Neural progenitor cell (in vitro differentiated cells): Measurements from ENCODE around the gene TRPV2. TPM values are rescaled to one million over a fixed set of nuclear protein-coding genes. Genes with fewer than 3 reads are reported as not detected.

ENCODE experiments used
- DNase-seq: peaks from one replicate; pipeline ENCODE4 v3.0.0-alpha.2; 2016; ENCODE audit warnings: low spot score
- H2AFZ ChIP-seq: fragments of 200-600 bp; sonication (generic); replicated peaks from 2 replicates; pipeline ENCODE4 v1.6.1; 2016; ENCODE audit warnings: antibody characterized with exemption
- H3F3A ChIP-seq: fragments of 200-600 bp; sonication (generic); 2 replicates; pipeline ENCODE4 v1.6.1; 2016; ENCODE audit warnings: antibody characterized with exemption, low read depth
- H3K27ac ChIP-seq: fragments of 200-600 bp; sonication (generic); 2 replicates; pipeline ENCODE4 v1.5.1; 2016; ENCODE audit warnings: mild to moderate bottlenecking
- H3K27me3 ChIP-seq: fragments of 200-600 bp; sonication (generic); 2 replicates; pipeline ENCODE4 v1.6.1; 2016; ENCODE audit warnings: mild to moderate bottlenecking, moderate library complexity
- H3K36me3 ChIP-seq: fragments of 200-600 bp; sonication (generic); 2 replicates; pipeline ENCODE4 v1.5.1; 2016
- H3K4me1 ChIP-seq: fragments of 200-600 bp; sonication (generic); 2 replicates; pipeline ENCODE4 v1.6.1; 2016; ENCODE audit warnings: mixed run types
- H3K4me2 ChIP-seq: fragments of 200-600 bp; sonication (generic); 2 replicates; pipeline ENCODE4 v1.6.1; 2016
- H3K4me3 ChIP-seq: fragments of 200-600 bp; sonication (generic); 2 replicates; pipeline ENCODE4 v1.5.1; 2016
- H3K79me2 ChIP-seq: fragments of 200-600 bp; sonication (generic); 2 replicates; pipeline ENCODE4 v1.6.1; 2016; ENCODE audit warnings: low read depth
- H3K9ac ChIP-seq: fragments of 200-600 bp; sonication (generic); 2 replicates; pipeline ENCODE4 v1.6.1; 2016
- H3K9me3 ChIP-seq: fragments of 200-600 bp; sonication (generic); 2 replicates; pipeline ENCODE4 v1.5.1; 2016; ENCODE audit warnings: low read depth
- H4K20me1 ChIP-seq: fragments of 200-600 bp; sonication (generic); 2 replicates; pipeline ENCODE4 v1.6.1; 2016; ENCODE audit warnings: low read depth
- H3K27ac Mint-ChIP-seq: 3 replicates; pipeline ENCODE4 v1.8.0; 2021; ENCODE audit warnings: mixed read lengths
- H3K27me3 Mint-ChIP-seq: 2 replicates; pipeline ENCODE4 v1.8.0; 2022; ENCODE audit warnings: low read depth, mild to moderate bottlenecking, inconsistent platforms, moderate library complexity, mixed read lengths; ENCODE audit not compliant: insufficient read depth
- H3K36me3 Mint-ChIP-seq: 3 replicates; pipeline ENCODE4 v1.8.0; 2021; ENCODE audit warnings: mixed read lengths
- H3K4me1 Mint-ChIP-seq: 3 replicates; pipeline ENCODE4 v1.8.0; 2021; ENCODE audit warnings: mixed read lengths
- H3K4me3 Mint-ChIP-seq: 3 replicates; pipeline ENCODE4 v1.8.0; 2021; ENCODE audit warnings: mild to moderate bottlenecking, moderate library complexity, mixed read lengths
- H3K9me3 Mint-ChIP-seq: 3 replicates; pipeline ENCODE4 v1.8.0; 2020; ENCODE audit warnings: mixed read lengths
- EZH2 ChIP-seq: fragments of 200-600 bp; sonication (generic); IDR thresholded peaks from 2 replicates; pipeline ENCODE4 v1.6.1; 2017; ENCODE audit warnings: antibody characterized with exemption, mild to moderate bottlenecking, moderate library complexity
- EZH2phosphoT487 ChIP-seq: fragments of 200-600 bp; sonication (generic); IDR thresholded peaks from 2 replicates; pipeline ENCODE4 v1.6.1; 2017; ENCODE audit warnings: antibody characterized with exemption
- total RNA-seq: library from RNA; depleted of rRNA; stranded (reverse); fragments of >200 nt; gene quantifications from 2 replicates; pipeline ENCODE4 v1.2.3, GENCODE V29; 2015; ENCODE audit warnings: low replicate concordance
- TF ChIP-seq, protein P1 (sequence below): fragments of 200-600 bp; sonication (generic); IDR thresholded peaks from 2 replicates; pipeline ENCODE4 v1.5.1; 2017; ENCODE audit warnings: antibody characterized with exemption, mild to moderate bottlenecking

Gene TRPV2
- total RNA-seq, 1 donor from 2014 or later = 0.49 TPM

DNA sequence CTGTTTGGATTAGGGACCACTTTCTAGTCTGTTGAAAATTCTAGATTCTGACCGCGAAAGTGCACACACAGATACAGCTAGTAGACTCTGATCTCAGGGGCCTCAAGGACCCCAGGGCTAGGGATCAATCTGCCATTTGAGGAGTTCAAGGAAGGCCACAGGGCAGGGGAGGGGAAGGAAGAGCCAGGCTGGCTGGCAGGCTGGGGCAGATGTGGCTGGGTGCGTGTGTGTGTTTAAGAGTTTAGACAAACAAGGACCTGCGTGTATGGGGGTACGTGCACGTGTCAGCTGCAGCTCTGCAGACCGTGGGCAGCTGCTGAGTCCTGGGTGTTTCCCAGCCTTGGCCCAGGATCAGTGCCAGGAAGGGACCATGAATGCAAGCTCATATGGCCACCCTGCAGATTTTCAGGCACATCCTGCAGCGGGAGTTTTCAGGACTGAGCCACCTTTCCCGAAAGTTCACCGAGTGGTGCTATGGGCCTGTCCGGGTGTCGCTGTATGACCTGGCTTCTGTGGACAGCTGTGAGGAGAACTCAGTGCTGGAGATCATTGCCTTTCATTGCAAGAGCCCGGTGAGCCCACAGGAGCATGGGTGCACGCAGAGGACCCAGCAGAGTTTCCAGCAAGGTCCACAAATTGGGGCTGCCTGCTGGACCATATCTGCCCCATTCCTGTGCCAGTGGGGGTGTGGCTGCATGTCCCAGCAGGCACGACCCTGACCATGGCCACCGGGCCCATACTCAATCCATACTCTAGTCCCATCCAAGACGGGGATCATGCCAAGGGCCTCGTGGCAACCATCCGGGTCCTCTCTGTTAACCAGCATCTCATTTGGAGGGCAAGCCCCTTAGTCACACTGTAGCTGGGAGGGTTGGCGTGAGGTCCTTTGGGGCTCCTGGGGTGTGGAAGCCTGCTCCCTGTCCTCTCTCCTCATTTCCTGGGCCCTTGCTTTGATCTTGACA lies 10.6 kb downstream of the TRPV2 start:
- Histone ChIP-seq H2AFZ (no peak overlapping the region), H3K9ac (no peak overlapping the region), H3K4me2 (no peak overlapping the region), H3K27me3 (no peaks in the 10 kb centered on the region), H3F3A (no peaks in the 10 kb centered on the region), H3K9me3 (no peaks in the 10 kb centered on the region), H3K4me3 (no peak overlapping the region), H3K79me2 (no peaks in the 10 kb centered on the region), H3K36me3 (no peaks in the 10 kb centered on the region), H3K4me1 (no peaks in the 10 kb centered on the region), H3K27ac (no peak overlapping the region), H4K20me1 (no peaks in the 10 kb centered on the region)
- H3K36me3 Mint-ChIP-seq = no peaks in the 10 kb centered on the region
- H3K27ac Mint-ChIP-seq = peak overlapping the region; percentile 10
- H3K4me3 Mint-ChIP-seq = peak overlapping the region; percentile 73
- TF ChIP-seq EZH2phosphoT487 = no peak
- no peak for TF ChIP-seq EZH2
- TF ChIP-seq, protein P1, sequence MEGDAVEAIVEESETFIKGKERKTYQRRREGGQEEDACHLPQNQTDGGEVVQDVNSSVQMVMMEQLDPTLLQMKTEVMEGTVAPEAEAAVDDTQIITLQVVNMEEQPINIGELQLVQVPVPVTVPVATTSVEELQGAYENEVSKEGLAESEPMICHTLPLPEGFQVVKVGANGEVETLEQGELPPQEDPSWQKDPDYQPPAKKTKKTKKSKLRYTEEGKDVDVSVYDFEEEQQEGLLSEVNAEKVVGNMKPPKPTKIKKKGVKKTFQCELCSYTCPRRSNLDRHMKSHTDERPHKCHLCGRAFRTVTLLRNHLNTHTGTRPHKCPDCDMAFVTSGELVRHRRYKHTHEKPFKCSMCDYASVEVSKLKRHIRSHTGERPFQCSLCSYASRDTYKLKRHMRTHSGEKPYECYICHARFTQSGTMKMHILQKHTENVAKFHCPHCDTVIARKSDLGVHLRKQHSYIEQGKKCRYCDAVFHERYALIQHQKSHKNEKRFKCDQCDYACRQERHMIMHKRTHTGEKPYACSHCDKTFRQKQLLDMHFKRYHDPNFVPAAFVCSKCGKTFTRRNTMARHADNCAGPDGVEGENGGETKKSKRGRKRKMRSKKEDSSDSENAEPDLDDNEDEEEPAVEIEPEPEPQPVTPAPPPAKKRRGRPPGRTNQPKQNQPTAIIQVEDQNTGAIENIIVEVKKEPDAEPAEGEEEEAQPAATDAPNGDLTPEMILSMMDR = no peak
- peaks cover 9% of the 10 kb centered on the region for H3K4me1 Mint-ChIP-seq
- H3K27me3 Mint-ChIP-seq = no peaks in the 10 kb centered on the region
- DNase-seq = no peak
- H3K9me3 Mint-ChIP-seq = no peaks in the 10 kb centered on the region

DNA sequence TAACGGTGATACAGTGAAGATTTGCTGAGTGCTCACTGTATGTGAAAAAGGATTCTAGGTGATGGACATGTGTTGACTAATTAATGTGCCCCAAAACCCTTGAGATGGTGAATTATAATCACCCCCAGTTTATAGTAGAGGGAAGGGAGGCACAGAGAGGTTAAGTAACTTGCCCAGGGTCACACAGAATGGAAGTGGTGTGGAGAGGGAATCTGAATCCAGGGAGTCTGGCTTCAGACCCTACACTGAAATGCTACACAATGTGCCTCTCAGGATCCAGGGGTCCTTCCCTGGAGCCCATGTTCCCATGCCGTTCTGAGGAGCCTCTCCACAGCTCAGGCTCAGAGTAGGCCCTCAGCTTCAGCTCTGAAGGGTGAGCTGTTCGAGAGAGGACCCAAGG lies 11.6 kb downstream of the TRPV2 start:
- Histone ChIP-seq H3K27ac (no peak overlapping the region), H3K4me1 (no peaks in the 10 kb centered on the region), H3K79me2 (no peaks in the 10 kb centered on the region), H3K4me2 (no peak overlapping the region), H3K9ac (no peak overlapping the region), H2AFZ (no peak overlapping the region), H4K20me1 (no peaks in the 10 kb centered on the region), H3K36me3 (no peaks in the 10 kb centered on the region), H3K27me3 (no peaks in the 10 kb centered on the region), H3K4me3 (no peak overlapping the region), H3K9me3 (no peaks in the 10 kb centered on the region), H3F3A (no peaks in the 10 kb centered on the region)
- Mint-ChIP-seq H3K36me3 (no peaks in the 10 kb centered on the region), H3K9me3 (no peaks in the 10 kb centered on the region), H3K27me3 (no peaks in the 10 kb centered on the region), H3K4me1 (peaks cover 9% of the 10 kb centered on the region), H3K27ac (no peak overlapping the region), H3K4me3 (no peak overlapping the region)
- TF ChIP-seq EZH2phosphoT487 (no peak), EZH2 (no peak)
- TF ChIP-seq, protein P1 = no peak
- DNase-seq = no peak

DNA sequence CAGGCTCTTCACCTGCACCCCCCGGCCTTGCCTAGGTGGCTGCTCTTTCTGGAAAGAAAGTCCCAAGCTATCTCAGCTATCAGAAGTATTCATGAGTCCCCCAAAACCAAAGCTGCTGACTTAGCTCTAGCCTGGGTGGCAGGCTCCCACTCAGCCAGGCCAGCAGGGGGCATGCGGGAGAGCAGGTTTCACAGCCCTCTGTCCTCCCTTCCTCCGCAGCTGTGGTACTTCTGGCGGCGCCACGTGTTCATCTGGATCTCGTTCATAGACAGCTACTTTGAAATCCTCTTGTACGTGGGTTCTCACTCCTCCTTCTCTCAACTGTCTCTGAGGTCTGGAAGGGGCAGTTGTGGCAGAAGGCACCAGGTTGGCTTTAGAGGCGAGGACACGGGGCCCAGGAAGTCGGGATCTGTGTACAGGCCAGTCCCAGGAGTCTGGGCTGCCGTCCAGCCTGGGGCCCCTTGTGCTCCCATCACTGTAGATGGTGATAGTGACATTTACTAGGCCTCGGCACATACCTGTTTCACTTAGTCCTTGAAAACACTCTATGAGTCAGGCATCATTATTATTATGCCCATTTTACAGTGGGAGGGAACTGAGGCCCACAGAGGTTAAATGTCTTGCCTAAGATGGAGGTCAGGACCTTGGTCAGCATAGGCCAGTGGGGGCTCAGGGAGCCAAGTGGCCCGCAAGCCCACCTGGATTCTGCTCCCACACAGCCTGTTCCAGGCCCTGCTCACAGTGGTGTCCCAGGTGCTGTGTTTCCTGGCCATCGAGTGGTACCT lies 12.9 kb downstream of the TRPV2 start:
- H3K9me3 ChIP-seq = no peaks in the 10 kb centered on the region
- H3K4me3 Mint-ChIP-seq = no peak overlapping the region
- H3K4me1 ChIP-seq = no peaks in the 10 kb centered on the region
- H3K9ac ChIP-seq = no peak overlapping the region
- peak; percentile 68 for DNase-seq
- H3F3A ChIP-seq = no peaks in the 10 kb centered on the region
- H3K4me3 ChIP-seq = no peak overlapping the region
- H3K36me3 ChIP-seq = no peaks in the 10 kb centered on the region
- TF ChIP-seq, protein P1 = peak; percentile 60
- no peak for TF ChIP-seq EZH2phosphoT487
- H3K27ac ChIP-seq = no peak overlapping the region
- peak overlapping the region; percentile 14 for H2AFZ ChIP-seq
- H3K79me2 ChIP-seq = no peaks in the 10 kb centered on the region
- no peaks in the 10 kb centered on the region for H3K27me3 Mint-ChIP-seq
- H3K4me2 ChIP-seq = no peak overlapping the region
- peaks cover 9% of the 10 kb centered on the region for H3K4me1 Mint-ChIP-seq
- peak overlapping the region; percentile 63 for H3K27ac Mint-ChIP-seq
- no peaks in the 10 kb centered on the region for H3K27me3 ChIP-seq
- no peaks in the 10 kb centered on the region for H3K36me3 Mint-ChIP-seq
- no peaks in the 10 kb centered on the region for H3K9me3 Mint-ChIP-seq
- H4K20me1 ChIP-seq = no peaks in the 10 kb centered on the region
